Non-pigmented ciliary epithelial cell (primary cell): ENCODE data around the gene HTR2C.
"Not testable (repeated sequence)": the region's sequence is repeated elsewhere in the genome, so short reads cannot be mapped to it uniquely, and the experiment has no call there.

Experiments used
- DNase-seq: peaks from one replicate; pipeline ENCODE4 v3.0.0-alpha.2; 2010; ENCODE audit warnings: low read depth

The HTR2C gene

DNA sequence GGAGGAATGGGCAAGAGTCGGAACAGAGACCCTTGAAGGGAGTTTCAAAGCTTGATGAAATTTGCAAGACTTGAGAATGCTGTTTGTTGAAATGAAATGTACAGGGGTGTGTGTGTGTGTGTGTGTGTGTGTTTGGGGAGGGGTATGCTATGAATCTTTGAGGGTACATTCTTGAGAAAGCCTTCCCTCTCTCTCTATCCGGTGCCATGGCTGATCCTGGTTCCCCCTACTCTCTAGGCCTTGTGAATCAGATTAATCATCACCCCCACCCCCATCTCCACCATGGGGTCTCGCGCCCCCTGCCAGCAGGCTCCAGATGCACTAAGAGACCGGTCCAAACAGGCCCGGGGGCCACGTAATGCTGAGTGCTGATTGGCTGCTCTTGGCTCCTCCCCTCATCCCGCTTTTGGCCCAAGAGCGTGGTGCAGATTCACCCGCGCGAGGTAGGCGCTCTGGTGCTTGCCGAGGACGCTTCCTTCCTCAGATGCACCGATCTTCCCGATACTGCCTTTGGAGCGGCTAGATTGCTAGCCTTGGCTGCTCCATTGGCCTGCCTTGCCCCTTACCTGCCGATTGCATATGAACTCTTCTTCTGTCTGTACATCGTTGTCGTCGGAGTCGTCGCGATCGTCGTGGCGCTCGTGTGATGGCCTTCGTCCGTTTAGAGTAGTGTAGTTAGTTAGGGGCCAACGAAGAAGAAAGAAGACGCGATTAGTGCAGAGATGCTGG, at the start of gene HTR2C:
TSS of gene HTR2C (plus strand) at position 441 of the 729 bp plus-strand sequence. CDS start 142,851 bp downstream, outside the sequence.
- no peak for DNase-seq

- no peak for DNase-seq
These were observed 3.5 kb upstream of the HTR2C start for GRCh38 chrX:114580336-114580735.

DNA sequence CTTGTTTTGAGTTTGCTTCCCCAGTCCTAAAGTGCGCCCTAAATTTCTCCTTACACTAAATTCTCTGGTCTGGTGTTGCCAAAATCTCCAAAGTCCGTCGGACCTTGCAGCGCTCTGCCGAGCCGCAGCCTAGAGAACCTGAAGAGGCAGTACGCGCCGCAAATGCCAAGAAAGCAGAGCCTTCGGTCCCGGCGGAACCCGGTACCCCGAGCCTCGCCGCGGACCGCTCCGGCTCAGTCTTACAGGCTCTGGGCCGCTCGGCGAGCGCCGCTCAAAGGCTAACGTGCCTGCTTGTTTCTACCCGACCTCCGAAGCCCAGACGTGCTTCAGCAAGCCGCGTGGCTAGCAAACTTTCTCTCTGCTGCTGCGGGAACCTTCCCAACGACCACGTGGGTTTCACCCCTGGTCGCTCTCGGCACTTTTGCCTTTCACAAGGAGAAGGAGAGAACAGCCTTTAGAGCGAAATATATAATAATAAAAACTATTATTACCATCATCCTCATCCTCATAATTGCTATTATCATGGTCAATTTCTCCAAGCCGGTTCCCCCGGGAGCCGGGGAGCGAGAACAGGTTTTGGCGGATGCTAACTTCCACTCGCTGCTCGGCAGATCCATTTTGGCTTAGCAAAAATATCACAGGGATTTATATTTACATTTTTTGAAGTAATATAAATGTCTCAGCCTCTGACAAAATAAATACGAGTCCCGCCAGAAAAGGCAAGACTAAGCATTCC, 2.2 kb upstream of the HTR2C start:
- DNase-seq, result no peak

DNA sequence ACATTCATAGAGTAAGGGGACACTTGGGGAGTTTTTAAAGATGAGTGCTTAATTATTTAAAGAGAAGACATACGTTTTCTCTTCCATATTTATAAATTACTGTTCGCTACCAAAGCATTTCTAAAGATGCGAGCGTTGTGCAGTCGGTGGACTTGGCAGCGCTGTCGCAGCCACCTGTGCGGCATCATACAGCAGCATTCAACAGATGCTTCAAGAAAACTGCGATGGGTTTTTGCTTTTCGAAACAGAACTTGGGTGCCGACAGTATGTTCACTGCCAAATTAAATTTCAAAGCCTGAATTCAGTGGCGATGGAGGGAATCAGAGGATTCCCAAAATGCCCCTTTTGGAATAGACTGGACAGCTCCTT, 1.6 kb upstream of the HTR2C start:
- no peak for DNase-seq

DNA sequence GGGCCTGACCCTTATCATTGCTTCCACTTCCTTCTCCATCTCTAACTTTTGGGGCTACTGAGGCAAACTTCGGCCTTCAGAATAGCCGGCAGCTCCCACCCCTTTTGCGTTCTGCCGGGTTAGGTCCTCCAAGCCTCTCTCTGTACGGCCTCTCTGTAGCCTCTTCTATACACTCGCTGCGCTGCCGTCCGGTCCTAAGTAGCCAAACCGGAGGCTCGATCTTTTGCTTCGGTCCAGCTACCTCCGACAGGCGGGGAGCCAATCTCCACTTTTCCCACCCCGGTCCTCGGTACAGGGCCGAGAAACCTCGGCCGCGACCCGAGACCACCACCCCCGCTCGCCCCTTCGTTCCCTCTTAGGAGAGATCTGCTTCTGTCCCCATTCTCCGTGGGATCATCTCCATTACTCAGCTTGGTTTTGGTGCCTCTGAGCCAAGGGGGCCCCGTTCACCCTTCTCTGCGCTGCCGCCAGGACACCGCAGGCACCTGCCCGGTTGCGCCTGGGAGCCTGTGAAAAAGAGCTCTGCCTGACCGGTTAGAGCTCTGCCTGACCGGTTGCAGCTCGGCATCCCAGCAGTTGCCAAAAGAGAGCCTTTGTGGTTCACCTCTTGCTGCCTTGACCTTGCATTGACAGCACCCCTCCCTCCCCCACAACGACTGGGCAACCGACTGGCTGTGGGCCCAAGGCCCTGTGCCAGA, 1.0 kb upstream of the HTR2C start:
- DNase-seq, result no peak

GRCh38 chrX:114584375-114584943, 573 bp downstream of the HTR2C start:
- DNase-seq, result no peak

- DNase-seq, result no peak
These were observed 1.3 kb downstream of the HTR2C start for GRCh38 chrX:114584983-114585842.

GRCh38 chrX:114591121-114591520, 7.2 kb downstream of the HTR2C start:
- no peak for DNase-seq

DNA sequence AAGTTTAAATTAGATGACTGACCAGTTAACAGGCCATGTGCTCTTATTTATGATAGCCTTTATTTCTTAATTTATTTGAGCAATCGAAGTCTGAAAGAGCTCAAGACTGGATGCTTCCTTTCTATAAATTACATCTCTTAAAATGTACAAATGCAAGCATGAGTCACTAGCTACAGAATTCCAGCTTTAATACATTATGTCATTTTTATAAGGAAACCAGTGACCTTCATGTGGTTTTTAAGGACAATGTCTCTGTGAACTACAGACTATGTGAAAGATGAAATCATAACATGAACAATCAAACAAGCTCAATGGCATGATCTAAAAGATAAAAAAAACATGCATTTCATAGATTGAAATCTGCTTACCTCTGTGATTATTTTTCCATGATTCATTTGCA, 15.4 kb downstream of the HTR2C start:
- DNase-seq, result no peak

DNA sequence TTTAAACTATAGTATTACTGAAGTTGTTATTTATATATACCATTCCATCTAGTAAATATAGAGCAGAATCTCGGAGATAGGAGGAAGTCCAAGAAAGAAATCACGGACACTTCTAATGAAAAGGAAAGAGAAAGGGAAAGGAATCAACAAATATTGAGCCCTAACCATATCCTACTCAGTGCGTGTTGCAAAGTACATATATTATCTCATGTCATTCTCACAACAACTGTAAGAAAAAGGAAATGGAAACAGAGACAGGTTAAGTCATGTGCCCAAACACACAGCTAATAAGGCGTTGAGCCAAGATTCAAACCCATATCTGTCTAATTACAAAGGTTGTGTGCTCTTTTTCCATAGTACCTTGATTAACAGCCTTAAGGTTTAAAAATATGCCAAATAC, 16.0 kb downstream of the HTR2C start:
- DNase-seq, result no peak

- DNase-seq, result not testable (repeated sequence)
These were observed 22.7 kb downstream of the HTR2C start for GRCh38 chrX:114606619-114607018.

DNA sequence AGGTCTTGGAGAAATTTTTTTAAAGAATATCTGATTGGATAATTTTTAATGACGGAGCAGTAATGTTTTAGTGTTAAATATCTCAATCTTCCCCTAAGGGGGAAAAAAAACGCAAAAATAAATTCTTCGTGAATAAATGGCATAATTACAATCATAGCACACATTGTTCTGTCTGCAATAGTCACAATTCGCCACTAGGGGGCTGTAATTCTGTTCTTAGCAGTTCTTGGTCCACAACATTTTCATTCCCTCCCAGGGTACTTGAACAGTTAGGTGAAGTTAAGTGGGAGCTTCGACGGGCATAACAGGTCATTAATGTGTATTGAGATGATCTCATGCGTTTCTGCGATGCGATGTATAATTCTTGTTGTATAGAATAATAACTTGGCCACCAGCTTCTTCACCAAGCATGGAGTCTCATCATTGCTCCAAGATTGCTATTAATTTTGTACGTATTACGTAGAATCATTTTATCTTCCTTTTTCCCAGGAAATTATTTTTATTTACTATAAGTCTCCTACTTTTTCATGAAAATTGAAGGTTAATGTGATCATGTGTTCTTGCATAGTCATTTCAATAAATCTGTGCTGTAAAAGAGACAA, 27.2 kb downstream of the HTR2C start:
- no peak for DNase-seq

GRCh38 chrX:114615765-114616164, 31.9 kb downstream of the HTR2C start:
- DNase-seq, result no peak

DNA sequence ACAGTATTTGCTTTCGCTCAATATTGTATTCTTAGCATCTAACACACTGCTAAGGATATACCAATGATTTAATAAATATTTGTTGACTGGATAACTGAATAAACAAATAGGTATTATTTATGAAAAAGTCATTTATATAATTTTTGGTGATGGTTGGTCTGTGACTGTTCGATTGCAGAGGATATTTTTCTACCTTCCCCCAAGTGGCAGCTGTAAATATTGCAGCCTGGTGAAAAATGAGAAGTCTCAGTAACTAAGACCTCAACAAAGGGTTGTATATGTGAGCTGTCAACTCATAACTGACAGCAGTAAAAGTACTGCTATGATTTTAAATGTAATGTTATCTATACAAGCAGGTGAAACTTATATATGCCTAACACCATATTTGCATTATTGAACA, 36.0 kb downstream of the HTR2C start:
- DNase-seq, result no peak

- no peak for DNase-seq
These were observed 42.4 kb downstream of the HTR2C start for GRCh38 chrX:114626323-114626722.

- no peak for DNase-seq
These were observed 52.1 kb downstream of the HTR2C start for GRCh38 chrX:114635986-114636385.

- no peak for DNase-seq
These were observed 66.5 kb downstream of the HTR2C start for GRCh38 chrX:114650351-114650750.

GRCh38 chrX:114675365-114675764, 91.5 kb downstream of the HTR2C start:
- DNase-seq, result peak; percentile 18

DNA sequence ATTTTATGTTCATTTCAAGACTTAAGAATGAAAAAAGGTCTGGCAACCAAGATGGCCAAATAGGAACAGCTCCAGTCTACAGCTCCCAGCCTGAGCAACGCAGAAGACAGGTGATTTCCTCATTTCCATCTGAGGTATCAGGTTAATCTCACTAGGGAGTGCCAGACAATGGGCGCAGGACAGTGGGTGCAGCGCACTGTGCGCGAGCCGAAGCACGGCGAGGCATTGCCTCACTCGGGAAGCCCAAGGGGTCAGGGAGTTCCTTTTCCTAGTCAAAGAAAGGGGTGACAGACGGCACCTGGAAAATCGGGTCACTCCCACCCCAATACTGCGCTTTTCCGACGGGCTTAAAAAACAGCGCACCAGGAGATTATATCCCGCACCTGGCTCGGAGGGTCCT, 116.6 kb downstream of the HTR2C start:
- DNase-seq, result not testable (repeated sequence)

- DNase-seq, result no peak
These were observed 125.5 kb downstream of the HTR2C start for GRCh38 chrX:114709406-114709805.

- no peak for DNase-seq
These were observed 126.7 kb downstream of the HTR2C start for GRCh38 chrX:114710571-114710970.
